Prostate gland (tissue), 2 donors: ENCODE data around the gene SEMA6D. TPM values are rescaled to one million over a fixed set of nuclear protein-coding genes. Genes with fewer than 3 reads are reported as not detected.
"Not testable (repeated sequence)": the region's sequence is repeated elsewhere in the genome, so short reads cannot be mapped to it uniquely, and the experiment has no call there.

Experiments
- DNase-seq: peaks from one replicate; pipeline ENCODE4 v3.0.0-alpha.2; 2019; ENCODE audit warnings: low spot score
- H3K27ac ChIP-seq, 2 donors: fragments of 200-600 bp; sonication (generic); 2 replicates each; pipeline ENCODE4 v1.5.1; 2017 to 2019
- H3K27me3 ChIP-seq: fragments of 200-600 bp; sonication (generic); replicated peaks from 2 replicates; pipeline ENCODE4 v1.5.1; 2019; ENCODE audit not compliant: insufficient read depth
- H3K36me3 ChIP-seq, 2 donors: fragments of 200-600 bp; sonication (generic); 1 replicate in 1 of 2; 2 replicates in 1 of 2; pipeline versions ENCODE4 v1.5.1 to v1.8.1; 2017 to 2019
- H3K4me1 ChIP-seq: fragments of 200-600 bp; sonication (generic); replicated peaks from 2 replicates; pipeline ENCODE4 v1.5.1; 2019
- H3K4me3 ChIP-seq, 2 donors: fragments of 200-600 bp; sonication (generic); 2 replicates each; pipeline ENCODE4 v1.5.1; 2017 to 2019
- H3K9me3 ChIP-seq: fragments of 200-600 bp; sonication (generic); 2 replicates; pipeline ENCODE4 v1.5.1; 2017
- CTCF ChIP-seq, 4 experiments: fragments of 200-600 bp in 2 of 4; fragments of 450-650 bp in 2 of 4; sonication (generic) in 2 of 4; IDR thresholded peaks; 1 replicate in 3 of 4; 2 replicates in 1 of 4; pipeline ENCODE4 v1.5.1; 2016 to 2019; ENCODE audit warnings: antibody characterized with exemption in 4 of 4, mild to moderate bottlenecking in 2 of 4, moderate library complexity in 2 of 4
- POLR2A ChIP-seq: fragments of 450-650 bp; IDR thresholded peaks from one replicate; pipeline ENCODE4 v1.6.1; 2016; ENCODE audit warnings: antibody characterized with exemption, mild to moderate bottlenecking
- POLR2AphosphoS5 ChIP-seq: sonication (generic); formaldehyde crosslinking; IDR thresholded peaks from one replicate; pipeline ENCODE4 v1.6.1; 2017; ENCODE audit warnings: antibody characterized with exemption
- WGBS: methylation state at CpG from one replicate; pipeline ENCODE4 v1.1.5; 2018; 5-methylcytosine and 5-hydroxymethylcytosine counted together
- intact Hi-C: fragments of 100-400 bp; cut with DNase I; formaldehyde crosslinking; loops from one replicate; pipeline ENCODE4 v1.14.2; 2022
- total RNA-seq, 2 donors: library from RNA; depleted of rRNA; stranded (reverse); fragments of >200 nt; gene quantifications; one replicate each; pipeline ENCODE4 v1.1.0, GENCODE V29; 2016

SEMA6D gene
- total RNA-seq, 2 donors from 2014 or later: 9.8 to 18.1 TPM

DNA sequence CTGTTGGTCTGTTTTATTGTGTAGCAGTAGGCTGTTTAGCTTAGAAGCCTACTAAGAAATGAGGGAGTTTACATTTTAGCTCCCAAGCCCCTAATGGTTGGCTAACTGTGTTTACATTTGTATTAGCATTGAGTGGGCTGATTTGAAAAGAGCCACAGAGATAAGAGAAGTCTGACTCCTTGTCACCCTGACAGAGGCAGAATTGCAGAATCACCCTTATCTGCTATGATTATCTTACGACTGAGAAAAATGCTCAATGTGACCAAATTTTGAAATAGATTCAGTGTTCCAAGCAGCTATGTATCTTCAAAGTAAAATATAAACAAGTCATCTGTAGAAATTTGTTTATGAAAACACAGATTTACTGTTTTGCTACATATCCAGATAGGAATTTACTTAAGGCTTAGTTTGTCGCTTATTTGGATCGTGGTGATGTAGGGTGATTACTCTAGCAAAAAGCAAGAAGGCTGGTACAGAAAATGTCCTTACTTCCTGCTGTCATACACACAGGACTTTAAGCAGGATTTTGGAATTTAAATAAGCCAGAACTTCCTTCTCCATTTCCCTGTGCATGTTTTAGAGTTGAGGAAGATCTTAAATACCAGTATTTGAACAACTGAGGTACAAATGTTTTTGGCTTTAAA, 19.0 kb downstream of the SEMA6D start:
- H3K27me3 ChIP-seq: no peaks in the 10 kb centered on the region
- H3K36me3 ChIP-seq: no peaks in the 10 kb centered on the region
- no peak for DNase-seq
- WGBS: 68% methylated on average over 3 of the region's 3 CpGs
- H3K4me3 ChIP-seq: no peak overlapping the region
- H3K4me1 ChIP-seq: no peaks in the 10 kb centered on the region
- intact Hi-C loops: no loop called here
- no peak for TF ChIP-seq CTCF (IDR thresholded peaks at IDR 0.05)
- TF ChIP-seq POLR2AphosphoS5: no peak
- no peak for TF ChIP-seq POLR2A
- no peak overlapping the region for H3K27ac ChIP-seq
- no peaks in the 10 kb centered on the region for H3K9me3 ChIP-seq

- DNase-seq: no peak
- TF ChIP-seq POLR2AphosphoS5 (no peak), POLR2A (no peak), CTCF (IDR thresholded peaks at IDR 0.05) (no peak)
- H3K27me3 ChIP-seq: no peaks in the 10 kb centered on the region
- H3K9me3 ChIP-seq: no peaks in the 10 kb centered on the region
- no peaks in the 10 kb centered on the region for H3K4me1 ChIP-seq
- intact Hi-C loops: no loop called here
- H3K36me3 ChIP-seq: no peaks in the 10 kb centered on the region
- H3K27ac ChIP-seq: no peak overlapping the region
- 68% methylated on average over 2 of the region's 2 CpGs for WGBS
- H3K4me3 ChIP-seq: no peak overlapping the region
Measured at GRCh38 chr15:47737477-47737876, 20.2 kb downstream of the SEMA6D start.

- 90% methylated on average over 4 of the region's 4 CpGs for WGBS
- H3K27me3 ChIP-seq, H3K4me1 ChIP-seq, DNase-seq, H3K9me3 ChIP-seq, intact Hi-C loops, H3K27ac ChIP-seq, H3K4me3 ChIP-seq, H3K36me3 ChIP-seq: not testable (repeated sequence)
Measured at GRCh38 chr15:47738144-47738825, 21.0 kb downstream of the SEMA6D start.

- DNase-seq: no peak
- H3K9me3 ChIP-seq: no peaks in the 10 kb centered on the region
- 97% methylated on average over 4 of the region's 4 CpGs for WGBS
- no peak overlapping the region for H3K4me3 ChIP-seq
- H3K4me1 ChIP-seq: no peaks in the 10 kb centered on the region
- no peaks in the 10 kb centered on the region for H3K36me3 ChIP-seq
- no peak for TF ChIP-seq POLR2A
- TF ChIP-seq CTCF (IDR thresholded peaks at IDR 0.05): no peak
- no peak for TF ChIP-seq POLR2AphosphoS5
- intact Hi-C loops: no loop called here
- no peak overlapping the region for H3K27ac ChIP-seq
- no peaks in the 10 kb centered on the region for H3K27me3 ChIP-seq
Measured at GRCh38 chr15:47741082-47741481, 23.8 kb downstream of the SEMA6D start.

DNA sequence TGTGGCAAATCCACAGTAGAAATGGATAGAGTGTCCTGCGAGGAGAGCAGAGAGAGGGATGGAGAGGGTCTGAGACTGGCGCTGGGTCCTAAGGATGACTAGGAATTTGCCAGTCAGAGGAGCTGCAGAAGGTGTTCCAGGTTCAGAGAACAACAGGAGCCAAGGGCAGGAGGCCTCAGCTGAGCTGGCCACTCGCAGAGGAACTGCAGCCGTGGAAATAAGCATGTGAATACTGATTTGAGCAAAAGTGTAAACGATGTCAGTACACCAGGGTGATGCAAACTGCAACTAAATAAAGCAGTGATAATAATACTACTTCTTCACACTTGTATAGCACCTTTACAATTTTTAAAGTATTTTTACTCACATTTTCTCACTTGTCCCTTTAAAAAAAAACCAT, 24.6 kb downstream of the SEMA6D start:
- intact Hi-C loops: no loop called here
- H3K4me1 ChIP-seq: no peaks in the 10 kb centered on the region
- no peak for DNase-seq
- H3K27ac ChIP-seq: no peak overlapping the region
- H3K9me3 ChIP-seq: no peaks in the 10 kb centered on the region
- no peak overlapping the region for H3K4me3 ChIP-seq
- 94% methylated on average over 5 of the region's 5 CpGs for WGBS
- H3K27me3 ChIP-seq: no peaks in the 10 kb centered on the region
- H3K36me3 ChIP-seq: no peaks in the 10 kb centered on the region
- no peak for TF ChIP-seq POLR2A
- TF ChIP-seq POLR2AphosphoS5: no peak
- no peak for TF ChIP-seq CTCF (IDR thresholded peaks at IDR 0.05)
